Lower lobe of right lung (tissue), 2 donors: ENCODE measurements around the gene RASSF4. TPM values are rescaled to one million over a fixed set of nuclear protein-coding genes. Genes with fewer than 3 reads are reported as not detected.
A peak's percentile ranks its signal among the peaks of the same experiment; 100 is the strongest.

ENCODE experiments used
- ATAC-seq, 2 donors: fragments of 200-7000 bp; cut with Tn5 transposase; one replicate each; pipeline ENCODE4 v1.9.1; 2020 to 2022; ENCODE audit warnings: mild to moderate bottlenecking in 2 of 2, moderate library complexity in 2 of 2
- DNase-seq: peaks from one replicate; pipeline ENCODE4 v3.0.0-alpha.2; 2020
- H3K27ac ChIP-seq: fragments of 200-600 bp; one replicate; pipeline ENCODE4 v1.8.0; 2022
- H3K27me3 ChIP-seq: fragments of 200-600 bp; one replicate; pipeline ENCODE4 v1.8.0; 2022; ENCODE audit warnings: low read depth
- H3K36me3 ChIP-seq: fragments of 200-600 bp; one replicate; pipeline ENCODE4 v1.8.0; 2022; ENCODE audit warnings: mild to moderate bottlenecking
- H3K4me1 ChIP-seq: fragments of 200-600 bp; one replicate; pipeline ENCODE4 v1.8.0; 2022
- H3K4me3 ChIP-seq: fragments of 200-600 bp; one replicate; pipeline ENCODE4 v1.8.0; 2022; ENCODE audit warnings: mild to moderate bottlenecking
- H3K9me3 ChIP-seq: fragments of 200-600 bp; one replicate; pipeline ENCODE4 v1.8.0; 2022
- intact Hi-C: fragments of 100-400 bp; cut with DNase I; formaldehyde crosslinking; loops from one replicate; pipeline ENCODE4 v1.11.0; 2022
- total RNA-seq: library from RNA; stranded (reverse); fragmentation: NEBNext Ultra II Directional; extraction: Animal tissue kit (Norgen Biotek cat#: 25700); gene quantifications from one replicate; pipeline ENCODE4 v1.2.1, GENCODE V29; 2021
- TF ChIP-seq, protein P1 (sequence below): fragments of 200-600 bp; IDR thresholded peaks from one replicate; pipeline ENCODE4 v1.8.0; 2022; ENCODE audit warnings: antibody characterized with exemption, mild to moderate bottlenecking
- donor health status: DM: no; HTN: yes; CAD: no; lungs with severe emphysema.

Gene RASSF4
- total RNA-seq, 1 donor from 2014 or later: 49.0 TPM

DNA sequence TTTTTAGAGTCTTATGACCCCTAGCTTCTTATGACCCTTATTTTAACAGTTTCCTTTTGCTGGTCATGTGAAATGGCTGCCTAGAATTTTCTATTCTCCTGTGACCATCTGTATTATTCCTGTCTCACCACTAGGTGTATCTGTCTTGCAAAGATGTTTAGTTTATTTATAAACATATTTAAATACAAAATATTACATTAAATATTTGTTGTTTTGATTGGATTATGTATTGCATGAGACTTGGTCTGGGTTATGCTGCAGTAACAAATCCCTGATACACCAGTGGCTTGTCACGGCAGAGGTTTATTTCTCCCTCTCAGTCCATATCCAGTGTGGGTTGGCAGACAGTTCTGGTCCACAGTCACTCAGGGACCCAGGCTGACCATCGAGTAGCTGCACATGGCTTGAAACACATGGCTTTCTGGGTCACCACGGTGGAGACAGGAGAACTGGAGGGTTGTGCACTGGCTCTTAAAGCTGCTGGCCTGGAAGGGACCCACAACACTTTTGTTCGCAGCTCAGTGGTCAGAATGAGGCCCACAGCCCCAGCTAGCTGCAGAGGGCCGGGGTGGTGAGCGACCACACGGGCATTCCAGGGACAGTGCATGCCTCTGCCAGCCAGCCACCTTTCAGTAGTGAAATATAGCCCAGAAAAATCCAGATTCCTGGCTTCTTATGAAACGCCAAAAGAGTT, 7.4 kb downstream of the RASSF4 start:
- ATAC-seq: no peak
- TF ChIP-seq, protein P1, sequence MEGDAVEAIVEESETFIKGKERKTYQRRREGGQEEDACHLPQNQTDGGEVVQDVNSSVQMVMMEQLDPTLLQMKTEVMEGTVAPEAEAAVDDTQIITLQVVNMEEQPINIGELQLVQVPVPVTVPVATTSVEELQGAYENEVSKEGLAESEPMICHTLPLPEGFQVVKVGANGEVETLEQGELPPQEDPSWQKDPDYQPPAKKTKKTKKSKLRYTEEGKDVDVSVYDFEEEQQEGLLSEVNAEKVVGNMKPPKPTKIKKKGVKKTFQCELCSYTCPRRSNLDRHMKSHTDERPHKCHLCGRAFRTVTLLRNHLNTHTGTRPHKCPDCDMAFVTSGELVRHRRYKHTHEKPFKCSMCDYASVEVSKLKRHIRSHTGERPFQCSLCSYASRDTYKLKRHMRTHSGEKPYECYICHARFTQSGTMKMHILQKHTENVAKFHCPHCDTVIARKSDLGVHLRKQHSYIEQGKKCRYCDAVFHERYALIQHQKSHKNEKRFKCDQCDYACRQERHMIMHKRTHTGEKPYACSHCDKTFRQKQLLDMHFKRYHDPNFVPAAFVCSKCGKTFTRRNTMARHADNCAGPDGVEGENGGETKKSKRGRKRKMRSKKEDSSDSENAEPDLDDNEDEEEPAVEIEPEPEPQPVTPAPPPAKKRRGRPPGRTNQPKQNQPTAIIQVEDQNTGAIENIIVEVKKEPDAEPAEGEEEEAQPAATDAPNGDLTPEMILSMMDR: no peak
- H3K4me1 ChIP-seq: peaks cover 76% of the 10 kb centered on the region

DNA sequence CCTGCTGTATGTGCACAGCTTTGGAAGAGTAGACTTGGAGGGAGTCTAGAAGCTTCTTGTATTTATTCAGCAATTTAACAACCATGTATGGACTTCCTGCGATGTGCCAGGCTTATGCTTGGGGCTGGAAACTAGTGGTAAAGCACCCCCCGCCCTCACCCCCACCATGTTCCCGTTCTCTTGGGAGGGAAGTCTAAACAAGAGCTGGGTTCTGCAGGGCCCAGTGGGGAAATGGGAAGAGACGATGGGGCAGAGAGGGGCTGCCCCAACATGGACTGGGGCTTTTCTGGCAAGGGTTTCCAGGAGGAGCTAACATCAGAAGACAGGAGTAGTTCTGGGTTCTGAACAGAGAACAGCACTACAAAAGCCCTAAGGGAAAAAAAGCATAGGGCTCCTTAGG, 8.0 kb downstream of the RASSF4 start:
- DNase-seq (no peak), ATAC-seq (peak in 1 of 2 donors; percentile 22)
- Histone ChIP-seq H3K4me3 (no peak overlapping the region), H3K36me3 (peaks cover 29% of the 10 kb centered on the region), H3K27ac (peak overlapping the region; percentile 66), H3K4me1 (peaks cover 77% of the 10 kb centered on the region), H3K9me3 (no peaks in the 10 kb centered on the region), H3K27me3 (no peaks in the 10 kb centered on the region)
- intact Hi-C loops: no loop called here
- TF ChIP-seq, protein P1: no peak

More for the DNA sequence above, 7.4 kb downstream of the RASSF4 start:
- no peak for DNase-seq
- peak overlapping the region; percentile 66 for H3K27ac ChIP-seq
- no peaks in the 10 kb centered on the region for H3K27me3 ChIP-seq
- peaks cover 23% of the 10 kb centered on the region for H3K36me3 ChIP-seq
- no peaks in the 10 kb centered on the region for H3K9me3 ChIP-seq
- H3K4me3 ChIP-seq: no peak overlapping the region
- intact Hi-C loops: no loop called here

DNA sequence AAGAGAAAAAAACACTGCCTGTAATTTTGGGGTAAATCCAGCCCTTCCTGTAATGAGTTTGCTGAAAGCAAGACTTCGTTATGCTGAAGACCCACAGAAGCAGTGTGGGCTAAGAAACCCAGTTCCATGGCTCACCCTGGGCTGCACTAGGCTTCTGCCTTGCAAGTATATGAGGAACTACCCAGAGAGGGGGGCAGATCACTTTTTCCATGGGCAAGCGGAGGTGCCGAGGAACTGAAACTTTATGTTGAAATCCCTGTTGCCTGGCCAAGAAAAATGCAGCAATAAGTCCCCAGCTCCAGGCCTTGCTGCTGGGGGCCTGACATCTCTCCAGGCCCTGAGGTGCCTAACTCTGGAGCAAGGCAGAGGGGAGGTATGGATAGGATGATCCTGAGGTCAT, 8.5 kb downstream of the RASSF4 start:
- DNase-seq: peak; percentile 75
- TF ChIP-seq, protein P1: no peak
- Histone ChIP-seq H3K36me3 (peaks cover 33% of the 10 kb centered on the region), H3K27ac (peak overlapping the region; percentile 66), H3K4me3 (no peak overlapping the region), H3K4me1 (peaks cover 78% of the 10 kb centered on the region), H3K27me3 (no peaks in the 10 kb centered on the region), H3K9me3 (no peaks in the 10 kb centered on the region)
- intact Hi-C loops: no loop called here
- ATAC-seq: peak; percentile 56 to 68

DNA sequence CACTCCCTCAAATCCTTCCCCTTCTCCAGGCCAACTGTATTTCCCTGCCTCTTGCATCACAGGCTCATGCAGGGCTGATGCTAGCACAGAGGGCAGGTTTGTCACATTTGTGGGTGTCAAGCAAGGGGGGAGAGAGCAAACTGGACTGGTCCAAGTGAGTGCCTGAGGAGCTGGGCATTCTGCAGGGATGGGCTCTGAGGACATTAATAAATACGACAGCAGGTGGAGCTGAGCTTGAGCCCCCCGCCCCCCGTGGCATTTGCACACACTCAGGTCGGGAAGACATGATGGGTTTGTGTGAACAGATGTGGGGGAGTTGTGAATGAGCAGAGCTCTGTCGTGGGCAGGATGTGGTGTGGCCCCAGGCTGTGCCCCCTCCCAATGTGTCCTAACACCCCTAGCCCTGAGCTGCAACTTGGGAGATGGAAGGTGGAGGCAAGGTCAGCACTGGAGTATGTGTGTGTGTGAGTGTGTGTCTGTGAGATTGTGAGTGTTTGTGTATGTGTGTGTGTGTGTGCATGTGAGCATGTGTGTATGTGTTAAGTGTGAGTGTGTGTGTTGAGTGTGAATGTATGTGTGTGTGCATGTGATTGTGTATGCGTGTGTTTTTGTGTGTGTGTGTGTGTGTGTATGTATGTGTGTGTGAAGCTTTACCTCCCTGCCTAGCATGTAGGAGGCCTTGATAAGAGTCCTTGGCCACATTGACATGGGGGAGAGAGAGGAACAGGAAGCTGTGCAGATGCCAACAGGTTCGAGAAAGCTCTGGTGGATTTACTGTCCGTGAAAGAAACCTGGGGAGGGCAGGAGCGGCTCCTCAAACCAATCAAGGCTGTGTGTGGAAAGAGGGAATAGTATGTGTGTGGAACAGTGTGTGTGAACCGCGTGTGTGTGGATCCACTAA, 9.1 kb downstream of the RASSF4 start:
- no peaks in the 10 kb centered on the region for H3K27me3 ChIP-seq
- no peak overlapping the region for H3K4me3 ChIP-seq
- H3K27ac ChIP-seq: peak overlapping the region; percentile 66
- TF ChIP-seq, protein P1: no peak
- ATAC-seq (peak in 1 of 2 donors; percentile 1), DNase-seq (no peak)
- H3K36me3 ChIP-seq: peaks cover 35% of the 10 kb centered on the region
- H3K9me3 ChIP-seq: no peaks in the 10 kb centered on the region
- peaks cover 78% of the 10 kb centered on the region for H3K4me1 ChIP-seq
- intact Hi-C loops: no loop called here

DNA sequence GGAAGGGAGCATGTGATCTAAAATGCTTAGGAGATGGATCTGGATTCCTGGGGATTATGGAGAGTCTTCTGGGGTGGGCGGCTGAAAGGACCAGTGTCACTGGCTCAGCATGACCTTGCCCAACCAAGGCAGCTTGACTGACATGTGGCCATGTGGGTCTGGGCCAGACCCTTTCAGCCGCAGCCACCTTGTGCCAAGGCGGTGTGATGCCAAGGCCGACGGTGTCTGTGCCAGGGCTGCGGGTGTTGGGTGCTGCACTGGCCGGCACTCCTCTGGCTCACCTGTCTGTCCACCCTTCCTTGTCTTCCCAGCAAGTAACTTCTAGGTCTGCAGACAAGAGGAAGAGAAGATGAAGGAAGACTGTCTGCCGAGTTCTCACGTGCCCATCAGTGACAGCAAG, 10.3 kb downstream of the RASSF4 start:
- H3K4me1 ChIP-seq: peaks cover 78% of the 10 kb centered on the region
- intact Hi-C loops: no loop called here

More for the DNA sequence above, 10.3 kb downstream of the RASSF4 start:
- TF ChIP-seq, protein P1: no peak
- DNase-seq (no peak), ATAC-seq (no peak)
- H3K36me3 ChIP-seq: peaks cover 35% of the 10 kb centered on the region
- no peak overlapping the region for H3K4me3 ChIP-seq
- no peaks in the 10 kb centered on the region for H3K9me3 ChIP-seq
- no peaks in the 10 kb centered on the region for H3K27me3 ChIP-seq
- peak overlapping the region; percentile 27 for H3K27ac ChIP-seq
